GM12878 (cell line): ENCODE measurements around the gene OTUD4. TPM values are rescaled to one million over a fixed set of nuclear protein-coding genes. Genes with fewer than 3 reads are reported as not detected.

Experiments
- BCL11A ChIP-seq: IDR thresholded peaks from 2 replicates; pipeline ENCODE4 v1.6.1; 2011; ENCODE audit warnings: low read depth, low read length
- BMI1 ChIP-seq: fragments of 450-650 bp; IDR thresholded peaks from 2 replicates; pipeline ENCODE4 v1.6.1; 2016; ENCODE audit warnings: mild to moderate bottlenecking, moderate library complexity, borderline replicate concordance
- CBX5 ChIP-seq: sonication (generic); IDR thresholded peaks from 2 replicates; pipeline ENCODE4 v1.6.1; 2016; ENCODE audit warnings: low read depth, moderate library complexity, mild to moderate bottlenecking, inconsistent platforms
- CEBPB ChIP-seq, 2 experiments: fragments of 150-350 bp in 1 of 2; IDR thresholded peaks; 2 replicates each; pipeline ENCODE4 v1.6.1; 2012 to 2014; ENCODE audit warnings: low read depth in 2 of 2, low read length in 2 of 2, borderline replicate concordance in 1 of 2, inconsistent platforms in 1 of 2
- DPF2 ChIP-seq: fragments of 450-650 bp; IDR thresholded peaks from 2 replicates; pipeline ENCODE4 v1.6.1; 2017; ENCODE audit warnings: mild to moderate bottlenecking
- HCFC1 ChIP-seq: fragments of 150-350 bp; IDR thresholded peaks from 2 replicates; pipeline ENCODE4 v1.6.1; 2014; ENCODE audit warnings: low read length
- KDM1A ChIP-seq: fragments of 200-600 bp; sonication (generic); IDR thresholded peaks from 2 replicates; pipeline ENCODE4 v1.6.1; 2016; ENCODE audit warnings: borderline replicate concordance
- MEF2A ChIP-seq: IDR thresholded peaks from 2 replicates; pipeline ENCODE4 v1.6.1; 2011; ENCODE audit warnings: low read depth, mild to moderate bottlenecking, low read length, moderate library complexity; ENCODE audit not compliant: insufficient read depth
- MXI1 ChIP-seq: fragments of 150-350 bp; IDR thresholded peaks from 2 replicates; pipeline ENCODE4 v1.6.1; 2011; ENCODE audit warnings: low read depth, mild to moderate bottlenecking, inconsistent platforms, low read length, improper control_type of control experiment
- NR2C1 ChIP-seq: fragments of 450-650 bp; IDR thresholded peaks from 2 replicates; pipeline ENCODE4 v1.6.1; 2017; ENCODE audit warnings: antibody characterized with exemption, mild to moderate bottlenecking, moderate library complexity
- POLR2A ChIP-seq: IDR thresholded peaks from 2 replicates; pipeline ENCODE4 v1.6.1; 2011; ENCODE audit warnings: low read depth, mild to moderate bottlenecking, low read length
- YY1 ChIP-seq: IDR thresholded peaks from 2 replicates; pipeline ENCODE4 v1.6.1; 2011; ENCODE audit warnings: low read depth, mild to moderate bottlenecking, low read length
- ZNF274 ChIP-seq: IDR thresholded peaks from one replicate; pipeline ENCODE4 v1.8.0; 2011; ENCODE audit not compliant: insufficient read length, insufficient read depth
- polyA plus RNA-seq, 11 experiments: library from polyadenylated mRNA; depleted of rRNA in 4 of 11; unstranded in 6 of 11; stranded (reverse) in 5 of 11; fragments of >200 nt; fragmentation: Nextera tagmentation in 4 of 11; fragmentation: Illumina TruSeq in 1 of 11; extraction: Ambion mirVana in 4 of 11; extraction: Trizol in 1 of 11; gene quantifications; 1 replicate in 1 of 11; 2 replicates in 10 of 11; pipeline versions ENCODE4 v1.2.1 to v1.2.3, GENCODE V29; 2011 to 2016; ENCODE audit warnings: inconsistent platforms in 2 of 11, missing spikeins in 2 of 11, low read depth in 1 of 11
- total RNA-seq, 4 experiments: library from RNA; depleted of rRNA in 3 of 4; stranded (reverse); fragments of >200 nt in 3 of 4; fragmentation: Illumina TruSeq in 1 of 4; extraction: Trizol in 1 of 4; gene quantifications; 2 replicates each; pipeline versions ENCODE4 v1.2.1 to v1.2.3, GENCODE V29; 2013 to 2021
- TF ChIP-seq, protein P1 (sequence below): IDR thresholded peaks from 2 replicates; pipeline ENCODE4 v1.6.1; 2012; ENCODE audit warnings: low read depth, low read length, improper control_type of control experiment
- TF ChIP-seq, protein P2 (sequence below): IDR thresholded peaks from 2 replicates; pipeline ENCODE4 v1.6.1; 2011; ENCODE audit warnings: borderline replicate concordance, low read depth, mild to moderate bottlenecking, moderate library complexity, mixed read lengths, low read length; ENCODE audit not compliant: insufficient read depth; ENCODE audit errors: extremely low read length
- TF ChIP-seq, protein P3 (sequence below): IDR thresholded peaks from 2 replicates; pipeline ENCODE4 v1.6.1; 2011; ENCODE audit warnings: low read depth, low read length, improper control_type of control experiment, borderline replicate concordance
- TF ChIP-seq, protein P4 (sequence below): fragments of 450-650 bp; IDR thresholded peaks from 2 replicates; pipeline ENCODE4 v1.6.1; 2018; ENCODE audit warnings: mild to moderate bottlenecking, low read depth, moderate library complexity; ENCODE audit not compliant: partially characterized antibody
- TF ChIP-seq, protein P5 (sequence below): IDR thresholded peaks from 2 replicates; pipeline ENCODE4 v1.6.1; 2011; ENCODE audit warnings: mild to moderate bottlenecking, low read depth, low read length, moderate library complexity; ENCODE audit not compliant: insufficient replicate concordance
- TF ChIP-seq, protein P6 (sequence below): fragments of 450-650 bp; IDR thresholded peaks from 2 replicates; pipeline ENCODE4 v1.6.1; 2017; ENCODE audit warnings: mild to moderate bottlenecking

The OTUD4 gene
- total and polyA plus RNA-seq, 10 of the 15 experiments (the other 5 are each of a cell fraction or from before 2014, with no cell fraction given), result 2.2 to 26.3 (median 14.2) TPM

DNA sequence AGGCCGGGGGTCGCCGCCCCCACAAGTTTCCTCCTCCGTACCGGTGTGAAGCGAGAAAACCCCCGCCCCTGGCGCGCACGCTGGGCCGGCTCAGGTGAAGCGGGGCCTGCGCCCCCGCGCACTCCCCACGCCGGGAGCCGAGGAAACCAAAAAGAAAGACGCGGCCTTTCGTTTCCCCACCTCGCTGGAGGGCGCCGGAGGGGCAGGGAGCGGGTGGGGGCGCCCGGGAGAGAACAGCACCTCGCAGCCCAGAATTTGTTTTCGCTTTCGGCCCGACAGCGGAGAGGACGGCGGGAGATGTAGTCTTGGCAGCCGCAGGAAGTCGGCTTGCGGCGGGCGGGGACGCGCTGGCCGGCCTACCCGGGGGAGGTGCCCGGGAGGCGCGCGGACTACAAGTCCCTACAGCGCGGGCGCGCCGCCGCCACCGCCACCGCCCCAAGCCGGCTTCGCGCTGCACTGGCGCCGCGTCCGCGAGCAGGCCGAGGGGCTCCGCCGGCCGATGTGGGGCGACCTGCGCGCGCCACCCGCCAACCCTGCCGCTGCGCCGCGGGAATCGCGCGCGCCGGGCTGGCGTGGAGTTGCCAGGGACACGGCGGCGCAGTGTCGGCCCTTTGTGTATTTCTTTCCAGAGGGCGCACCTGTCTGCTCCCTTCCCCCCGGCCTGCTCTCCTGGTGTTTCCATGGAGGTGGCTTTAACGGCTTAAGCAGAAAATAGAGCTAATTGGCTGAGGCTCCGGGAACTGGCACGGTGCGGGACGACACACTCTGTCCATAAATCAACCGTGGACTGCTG lies at the start of gene OTUD4 (continued):
- TF ChIP-seq, protein P1, sequence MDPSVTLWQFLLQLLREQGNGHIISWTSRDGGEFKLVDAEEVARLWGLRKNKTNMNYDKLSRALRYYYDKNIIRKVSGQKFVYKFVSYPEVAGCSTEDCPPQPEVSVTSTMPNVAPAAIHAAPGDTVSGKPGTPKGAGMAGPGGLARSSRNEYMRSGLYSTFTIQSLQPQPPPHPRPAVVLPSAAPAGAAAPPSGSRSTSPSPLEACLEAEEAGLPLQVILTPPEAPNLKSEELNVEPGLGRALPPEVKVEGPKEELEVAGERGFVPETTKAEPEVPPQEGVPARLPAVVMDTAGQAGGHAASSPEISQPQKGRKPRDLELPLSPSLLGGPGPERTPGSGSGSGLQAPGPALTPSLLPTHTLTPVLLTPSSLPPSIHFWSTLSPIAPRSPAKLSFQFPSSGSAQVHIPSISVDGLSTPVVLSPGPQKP, result no peak; the same call in 1 of the 2 replicates
- TF ChIP-seq CEBPB (IDR thresholded peaks at IDR 0.05; ENCODE audit: borderline replicate concordance in 1 of 2, low read depth in 2 of 2, low read length in 2 of 2) (no peak), YY1 (no peak; the same call in 1 of the 2 replicates), BMI1 (no peak), ZNF274 (no peak), DPF2 (peak; percentile 58; the same call in 1 of the 2 replicates), MEF2A (no peak), BCL11A (no peak; the same call in 1 of the 2 replicates), MXI1 (no peak; the same call in 1 of the 2 replicates), HCFC1 (peak; percentile 92), KDM1A (no peak), POLR2A (peak; percentile 80), NR2C1 (peak; percentile 46; the same call in 1 of the 2 replicates), CBX5 (peak; percentile 61; the same call in 1 of the 2 replicates)
- TF ChIP-seq, protein P2, sequence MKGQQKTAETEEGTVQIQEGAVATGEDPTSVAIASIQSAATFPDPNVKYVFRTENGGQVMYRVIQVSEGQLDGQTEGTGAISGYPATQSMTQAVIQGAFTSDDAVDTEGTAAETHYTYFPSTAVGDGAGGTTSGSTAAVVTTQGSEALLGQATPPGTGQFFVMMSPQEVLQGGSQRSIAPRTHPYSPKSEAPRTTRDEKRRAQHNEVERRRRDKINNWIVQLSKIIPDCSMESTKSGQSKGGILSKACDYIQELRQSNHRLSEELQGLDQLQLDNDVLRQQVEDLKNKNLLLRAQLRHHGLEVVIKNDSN, result no peak
- TF ChIP-seq, protein P3, sequence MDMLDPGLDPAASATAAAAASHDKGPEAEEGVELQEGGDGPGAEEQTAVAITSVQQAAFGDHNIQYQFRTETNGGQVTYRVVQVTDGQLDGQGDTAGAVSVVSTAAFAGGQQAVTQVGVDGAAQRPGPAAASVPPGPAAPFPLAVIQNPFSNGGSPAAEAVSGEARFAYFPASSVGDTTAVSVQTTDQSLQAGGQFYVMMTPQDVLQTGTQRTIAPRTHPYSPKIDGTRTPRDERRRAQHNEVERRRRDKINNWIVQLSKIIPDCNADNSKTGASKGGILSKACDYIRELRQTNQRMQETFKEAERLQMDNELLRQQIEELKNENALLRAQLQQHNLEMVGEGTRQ, result no peak
- TF ChIP-seq, protein P4, sequence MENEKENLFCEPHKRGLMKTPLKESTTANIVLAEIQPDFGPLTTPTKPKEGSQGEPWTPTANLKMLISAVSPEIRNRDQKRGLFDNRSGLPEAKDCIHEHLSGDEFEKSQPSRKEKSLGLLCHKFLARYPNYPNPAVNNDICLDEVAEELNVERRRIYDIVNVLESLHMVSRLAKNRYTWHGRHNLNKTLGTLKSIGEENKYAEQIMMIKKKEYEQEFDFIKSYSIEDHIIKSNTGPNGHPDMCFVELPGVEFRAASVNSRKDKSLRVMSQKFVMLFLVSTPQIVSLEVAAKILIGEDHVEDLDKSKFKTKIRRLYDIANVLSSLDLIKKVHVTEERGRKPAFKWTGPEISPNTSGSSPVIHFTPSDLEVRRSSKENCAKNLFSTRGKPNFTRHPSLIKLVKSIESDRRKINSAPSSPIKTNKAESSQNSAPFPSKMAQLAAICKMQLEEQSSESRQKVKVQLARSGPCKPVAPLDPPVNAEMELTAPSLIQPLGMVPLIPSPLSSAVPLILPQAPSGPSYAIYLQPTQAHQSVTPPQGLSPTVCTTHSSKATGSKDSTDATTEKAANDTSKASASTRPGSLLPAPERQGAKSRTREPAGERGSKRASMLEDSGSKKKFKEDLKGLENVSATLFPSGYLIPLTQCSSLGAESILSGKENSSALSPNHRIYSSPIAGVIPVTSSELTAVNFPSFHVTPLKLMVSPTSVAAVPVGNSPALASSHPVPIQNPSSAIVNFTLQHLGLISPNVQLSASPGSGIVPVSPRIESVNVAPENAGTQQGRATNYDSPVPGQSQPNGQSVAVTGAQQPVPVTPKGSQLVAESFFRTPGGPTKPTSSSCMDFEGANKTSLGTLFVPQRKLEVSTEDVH, result no peak
- TF ChIP-seq, protein P5, sequence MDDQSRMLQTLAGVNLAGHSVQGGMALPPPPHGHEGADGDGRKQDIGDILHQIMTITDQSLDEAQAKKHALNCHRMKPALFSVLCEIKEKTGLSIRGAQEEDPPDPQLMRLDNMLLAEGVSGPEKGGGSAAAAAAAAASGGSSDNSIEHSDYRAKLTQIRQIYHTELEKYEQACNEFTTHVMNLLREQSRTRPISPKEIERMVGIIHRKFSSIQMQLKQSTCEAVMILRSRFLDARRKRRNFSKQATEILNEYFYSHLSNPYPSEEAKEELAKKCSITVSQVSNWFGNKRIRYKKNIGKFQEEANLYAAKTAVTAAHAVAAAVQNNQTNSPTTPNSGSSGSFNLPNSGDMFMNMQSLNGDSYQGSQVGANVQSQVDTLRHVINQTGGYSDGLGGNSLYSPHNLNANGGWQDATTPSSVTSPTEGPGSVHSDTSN, result no peak
- TF ChIP-seq, protein P6, sequence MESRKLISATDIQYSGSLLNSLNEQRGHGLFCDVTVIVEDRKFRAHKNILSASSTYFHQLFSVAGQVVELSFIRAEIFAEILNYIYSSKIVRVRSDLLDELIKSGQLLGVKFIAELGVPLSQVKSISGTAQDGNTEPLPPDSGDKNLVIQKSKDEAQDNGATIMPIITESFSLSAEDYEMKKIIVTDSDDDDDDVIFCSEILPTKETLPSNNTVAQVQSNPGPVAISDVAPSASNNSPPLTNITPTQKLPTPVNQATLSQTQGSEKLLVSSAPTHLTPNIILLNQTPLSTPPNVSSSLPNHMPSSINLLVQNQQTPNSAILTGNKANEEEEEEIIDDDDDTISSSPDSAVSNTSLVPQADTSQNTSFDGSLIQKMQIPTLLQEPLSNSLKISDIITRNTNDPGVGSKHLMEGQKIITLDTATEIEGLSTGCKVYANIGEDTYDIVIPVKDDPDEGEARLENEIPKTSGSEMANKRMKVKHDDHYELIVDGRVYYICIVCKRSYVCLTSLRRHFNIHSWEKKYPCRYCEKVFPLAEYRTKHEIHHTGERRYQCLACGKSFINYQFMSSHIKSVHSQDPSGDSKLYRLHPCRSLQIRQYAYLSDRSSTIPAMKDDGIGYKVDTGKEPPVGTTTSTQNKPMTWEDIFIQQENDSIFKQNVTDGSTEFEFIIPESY, result no peak
